Left colon (tissue), 2 donors: ENCODE data around the gene CENPX. TPM values are rescaled to one million over a fixed set of nuclear protein-coding genes. Genes with fewer than 3 reads are reported as not detected.
"Not testable (repeated sequence)": the region's sequence is repeated elsewhere in the genome, so short reads cannot be mapped to it uniquely, and the experiment has no call there.

Experiments used
- ATAC-seq: fragments of 200-7000 bp; cut with Tn5 transposase; one replicate; pipeline ENCODE4 v1.9.1; 2020; ENCODE audit warnings: mild to moderate bottlenecking, moderate library complexity
- DNase-seq, 2 donors: peaks; one replicate each; pipeline ENCODE4 v3.0.0-alpha.2; 2020
- intact Hi-C, 2 donors: fragments of 100-400 bp; cut with DNase I in 1 of 2; cut with micrococcal nuclease in 1 of 2; formaldehyde crosslinking; loops; one replicate each; pipeline versions ENCODE4 v1.11.2 to v1.14.0; 2022; cut with DNase I, micrococcal nuclease
- total RNA-seq, 2 donors: library from RNA; stranded (reverse); fragmentation: NEBNext Ultra II Directional; extraction: Animal tissue kit (Norgen Biotek cat#: 25700); gene quantifications; one replicate each; pipeline ENCODE4 v1.2.1, GENCODE V29; 2021
- donor health status: DM: no; HTN: no; CAD: no.
- donor health status: DM: yes; HTN: yes; CAD: no.

The CENPX gene
- total RNA-seq, 2 donors from 2014 or later: 83.3 to 127 TPM

GRCh38 chr17:81994593-81995462, 27.9 kb downstream of the CENPX start:
- intact Hi-C loops: no loop called here
- ATAC-seq (no peak), DNase-seq (no peak)

DNA sequence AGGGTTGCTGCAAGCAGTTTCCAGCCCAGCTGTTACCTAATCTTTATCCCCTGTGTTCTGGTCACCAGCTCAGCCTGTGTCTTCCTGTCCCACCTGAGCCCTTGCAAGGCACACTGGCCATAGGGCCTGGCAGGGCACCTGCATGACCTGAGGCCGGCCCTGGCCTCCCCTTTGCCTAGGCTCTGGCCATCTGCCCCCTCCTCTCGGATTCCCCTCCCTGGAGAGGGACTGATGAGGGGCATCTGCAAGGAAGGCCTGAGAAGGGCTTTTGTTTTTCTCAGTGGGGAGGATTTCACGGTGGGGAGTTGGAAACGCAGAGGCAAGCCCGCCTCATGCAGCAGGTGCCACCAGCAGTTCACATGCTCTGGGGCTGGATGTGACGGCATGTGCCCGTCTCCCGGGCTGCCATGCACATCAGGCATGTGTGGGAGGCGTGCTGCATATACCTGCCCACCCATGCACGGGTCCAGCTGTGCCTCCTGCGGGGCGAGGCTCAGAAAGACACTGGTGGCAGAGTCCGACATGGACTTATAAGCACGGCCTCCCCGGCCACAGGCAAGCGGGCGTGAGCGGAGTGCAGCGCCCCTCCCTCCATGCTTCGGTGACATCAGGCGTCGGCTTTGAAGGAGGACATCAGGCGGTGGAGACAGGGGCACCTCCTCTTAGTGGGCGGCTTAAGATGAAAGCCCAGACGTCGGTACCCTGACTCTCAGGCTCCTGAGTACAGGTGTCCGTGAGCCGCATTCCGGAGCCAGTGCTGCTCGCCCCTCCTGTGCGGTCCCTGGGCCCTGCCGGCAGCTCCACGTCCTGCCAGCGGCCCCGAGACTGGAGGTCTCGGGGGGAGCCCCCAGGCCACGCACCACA, 28.7 kb downstream of the CENPX start:
- ATAC-seq (no peak), DNase-seq (no peak)
- intact Hi-C loops: no loop called here

DNA sequence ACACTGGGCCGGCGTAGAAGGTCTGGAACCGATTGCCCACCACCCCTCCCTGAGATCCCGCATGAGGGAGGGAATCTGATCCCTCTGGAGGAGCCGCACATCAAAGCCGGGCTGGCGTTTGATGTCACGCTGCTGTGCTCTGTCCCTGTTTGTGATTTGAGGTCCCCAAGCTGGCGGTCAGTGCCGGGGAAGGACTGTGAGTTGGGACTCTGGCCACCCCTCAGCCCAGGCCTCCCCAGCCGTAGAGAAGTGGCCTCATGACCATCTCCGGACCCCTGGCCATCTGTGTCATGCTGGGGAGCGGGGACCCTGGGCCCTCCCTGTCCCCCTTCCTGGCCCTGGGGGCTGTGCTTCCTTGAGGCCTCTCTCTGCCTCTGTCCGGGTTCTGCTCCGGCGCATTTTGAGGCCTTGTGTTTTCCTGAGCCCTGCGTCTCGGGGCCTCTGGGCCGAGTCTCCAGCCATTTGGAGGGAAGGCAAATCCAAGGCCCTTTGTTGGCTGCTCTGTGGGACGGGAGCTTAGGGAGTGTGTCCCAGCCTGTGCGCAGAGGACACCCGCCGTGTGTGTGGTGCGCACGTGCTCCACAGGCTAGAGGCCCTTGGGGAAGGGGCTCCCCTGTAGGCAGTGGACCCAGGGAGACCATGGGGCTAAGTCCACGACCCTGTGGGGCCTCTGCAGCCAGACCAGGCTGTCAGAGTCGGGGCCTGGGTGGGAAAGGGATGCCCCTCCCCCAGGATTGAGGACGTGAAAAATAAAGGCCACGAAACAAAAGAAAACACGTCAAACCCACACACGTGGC, 30.2 kb downstream of the CENPX start:
- intact Hi-C loops: no loop called here

DNA sequence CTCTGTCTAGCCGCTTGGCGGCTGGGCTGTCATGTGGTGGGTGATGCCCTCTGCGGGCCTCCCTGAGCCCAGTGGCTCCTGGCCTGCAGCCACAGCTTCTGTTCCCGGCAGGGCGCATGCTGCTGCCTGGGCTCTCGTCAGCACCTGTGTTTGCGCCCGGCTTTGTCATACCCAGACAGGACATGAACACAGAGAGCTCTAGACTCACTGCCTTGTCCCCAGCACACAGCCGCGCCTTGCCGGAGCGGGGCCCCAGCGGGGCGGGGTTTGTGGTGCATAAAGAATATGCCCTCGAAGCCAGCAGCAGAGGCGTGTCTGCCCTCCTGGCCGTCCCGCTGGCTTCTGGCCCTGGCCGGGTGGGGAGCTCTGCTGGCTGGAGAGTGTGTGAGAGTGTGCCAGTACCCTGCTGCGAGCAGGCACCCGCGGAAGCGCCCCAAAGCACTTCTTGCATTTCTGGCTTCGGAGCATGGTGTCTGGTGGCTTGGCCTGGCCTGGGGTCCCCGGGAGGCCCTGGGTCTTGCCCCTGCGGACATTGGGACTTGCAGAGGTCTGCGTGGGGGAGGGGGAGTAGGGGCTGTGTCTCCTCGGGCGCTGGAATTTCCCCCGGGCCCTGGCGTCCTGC, 30.9 kb downstream of the CENPX start:
- ATAC-seq (peak; percentile 96), DNase-seq (peak; percentile 90 to 91)
- intact Hi-C loops: no loop called here

More for the DNA sequence above, 30.2 kb downstream of the CENPX start:
- DNase-seq (no peak), ATAC-seq (peak; percentile 2)

GRCh38 chr17:81990836-81991683, 31.6 kb downstream of the CENPX start:
- intact Hi-C loops: no loop called here
- DNase-seq (no peak), ATAC-seq (peak; percentile 23)

- ATAC-seq (no peak), DNase-seq (no peak)
- intact Hi-C loops: no loop called here
Measured at GRCh38 chr17:81987161-81987770, 35.4 kb downstream of the CENPX start.

DNA sequence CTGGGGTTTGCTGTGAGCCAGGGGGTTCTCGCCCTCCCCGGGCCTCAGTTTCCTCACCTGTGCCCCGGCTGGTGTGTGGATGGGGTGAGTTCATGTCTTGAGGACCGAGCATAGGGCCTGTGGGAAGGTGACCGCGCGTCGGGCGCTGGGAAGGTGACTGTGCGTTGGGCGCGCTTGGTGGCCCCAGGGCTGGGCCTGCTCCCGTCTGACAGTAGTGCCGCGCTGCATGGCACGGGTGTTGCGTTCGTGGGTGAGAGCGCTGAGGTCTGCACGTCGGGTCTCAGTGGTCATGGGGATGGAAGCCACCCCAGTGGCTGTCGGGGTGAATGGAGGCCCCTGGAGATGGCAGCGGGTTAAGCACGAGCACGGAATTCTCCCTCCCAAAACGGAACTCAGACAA, 36.1 kb downstream of the CENPX start:
- DNase-seq: no peak
- ATAC-seq: no peak
- intact Hi-C loops: no loop called here

- intact Hi-C loops: no loop called here
- DNase-seq: no peak
Measured at GRCh38 chr17:81984773-81985410, 37.8 kb downstream of the CENPX start.

DNA sequence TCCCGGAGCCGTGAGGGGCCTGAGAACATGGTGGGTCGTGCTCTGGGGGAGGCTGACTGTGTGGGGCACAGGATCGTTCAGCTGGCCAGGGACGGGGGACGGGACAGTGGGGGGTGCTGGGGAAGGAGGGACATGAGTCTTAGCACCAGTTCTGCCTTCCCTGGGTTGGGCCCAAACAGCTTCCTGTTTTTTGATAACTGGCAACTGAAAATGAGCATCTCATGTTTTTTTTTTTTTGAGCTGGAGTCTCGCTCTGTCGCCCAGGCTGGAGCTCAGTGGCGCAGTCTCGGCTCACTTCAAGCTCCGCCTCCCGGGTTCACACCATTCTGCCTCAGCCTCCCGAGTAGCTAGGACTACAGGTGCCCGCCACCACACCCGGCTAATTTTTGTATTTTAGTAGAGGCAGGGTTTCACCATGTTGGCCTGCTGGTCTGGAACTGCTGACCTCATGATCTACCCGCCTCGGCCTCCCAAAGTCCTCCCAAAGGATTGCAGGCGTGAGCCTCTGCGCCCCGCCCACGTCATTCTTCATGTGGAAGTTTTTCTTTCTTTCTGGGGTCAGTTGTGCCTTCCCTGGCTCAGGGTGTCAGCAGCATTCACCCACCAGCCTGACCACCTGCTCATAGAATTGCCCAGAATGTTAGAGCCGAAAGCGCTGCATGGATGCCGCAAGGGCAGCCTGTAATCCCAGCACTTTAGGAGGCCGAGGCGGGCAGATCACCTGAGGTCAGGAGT, 38.9 kb downstream of the CENPX start:
- DNase-seq (no peak), ATAC-seq (no peak)
- intact Hi-C loops: no loop called here

More at GRCh38 chr17:81984773-81985410, 37.8 kb downstream of the CENPX start:
- no peak for ATAC-seq

DNA sequence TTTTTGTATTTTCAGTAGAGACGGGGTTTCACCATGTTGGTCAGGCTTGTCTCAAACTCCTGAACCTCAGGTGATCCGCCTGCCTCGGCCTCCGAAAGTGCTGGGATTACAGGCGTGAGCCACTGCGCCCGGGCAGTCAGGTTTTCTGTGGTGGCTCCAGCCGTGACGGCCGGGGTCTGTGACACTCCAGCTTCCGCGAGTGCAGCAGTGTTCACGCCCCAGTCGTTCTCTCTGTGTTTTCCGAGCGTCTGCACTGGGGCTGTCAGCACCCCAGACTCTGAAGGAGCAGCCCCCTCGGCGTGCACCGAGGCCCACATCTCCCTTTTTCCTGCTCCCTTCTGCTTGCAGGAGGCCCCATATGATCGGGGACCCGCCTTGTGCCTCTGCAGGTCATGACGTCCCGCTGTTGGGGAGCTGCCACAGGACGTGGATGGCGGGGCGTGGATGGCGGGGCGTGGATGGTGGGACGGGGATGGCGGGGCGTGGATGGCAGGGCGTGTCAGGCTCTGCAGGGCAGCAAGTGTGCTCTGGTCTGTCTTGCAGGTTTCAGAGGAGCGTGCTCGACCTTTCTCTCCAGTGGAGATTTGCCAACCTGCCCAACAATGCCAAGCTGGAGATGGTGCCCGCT, 39.6 kb downstream of the CENPX start:
- ATAC-seq: peak; percentile 32
- intact Hi-C loops: no loop called here
- DNase-seq: no peak

DNA sequence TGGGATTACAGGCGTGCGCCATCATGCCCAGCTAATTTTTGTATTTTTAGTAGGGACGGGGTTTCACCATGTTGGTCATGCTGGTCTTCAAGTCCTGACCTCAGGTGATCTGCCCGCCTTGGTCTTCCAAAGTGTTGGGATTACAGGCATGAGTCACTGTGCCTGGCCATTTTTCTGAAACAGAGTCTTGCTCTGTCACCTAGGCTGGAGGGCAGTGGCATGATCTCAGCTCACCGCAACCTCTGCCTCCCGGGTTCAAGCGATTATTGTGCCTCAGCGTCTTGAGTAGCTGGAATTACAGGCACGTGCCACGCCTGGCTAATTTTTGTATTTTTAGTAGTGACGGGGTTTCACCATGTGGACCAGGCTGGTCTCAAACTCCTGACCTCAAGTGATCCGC, 41.2 kb downstream of the CENPX start:
- intact Hi-C loops, ATAC-seq, DNase-seq: not testable (repeated sequence)

GRCh38 chr17:81980707-81981343, 41.9 kb downstream of the CENPX start:
- intact Hi-C loops: no loop called here
- no peak for ATAC-seq

DNA sequence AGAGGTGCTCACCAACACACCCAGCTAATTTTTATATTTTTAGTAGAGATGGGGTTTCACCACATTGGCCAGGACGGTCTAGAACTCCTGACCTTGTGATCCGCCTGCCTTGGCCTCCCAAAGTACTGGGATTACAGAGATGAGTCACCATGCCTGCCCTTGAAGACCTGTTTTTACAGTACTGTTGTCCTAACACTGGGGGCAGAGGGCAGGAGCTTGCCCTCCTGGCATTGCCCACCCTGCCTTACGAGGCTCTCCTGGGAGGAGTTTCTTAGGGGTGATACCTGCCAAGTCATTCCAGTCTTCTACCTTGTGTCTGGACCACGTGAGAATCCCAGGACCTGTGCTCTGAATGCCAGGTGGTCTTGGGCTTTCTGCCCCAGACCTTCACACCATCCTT, 42.6 kb downstream of the CENPX start:
- ATAC-seq (no peak), DNase-seq (no peak)
- intact Hi-C loops: no loop called here

More at GRCh38 chr17:81980707-81981343, 41.9 kb downstream of the CENPX start:
- DNase-seq: no peak

DNA sequence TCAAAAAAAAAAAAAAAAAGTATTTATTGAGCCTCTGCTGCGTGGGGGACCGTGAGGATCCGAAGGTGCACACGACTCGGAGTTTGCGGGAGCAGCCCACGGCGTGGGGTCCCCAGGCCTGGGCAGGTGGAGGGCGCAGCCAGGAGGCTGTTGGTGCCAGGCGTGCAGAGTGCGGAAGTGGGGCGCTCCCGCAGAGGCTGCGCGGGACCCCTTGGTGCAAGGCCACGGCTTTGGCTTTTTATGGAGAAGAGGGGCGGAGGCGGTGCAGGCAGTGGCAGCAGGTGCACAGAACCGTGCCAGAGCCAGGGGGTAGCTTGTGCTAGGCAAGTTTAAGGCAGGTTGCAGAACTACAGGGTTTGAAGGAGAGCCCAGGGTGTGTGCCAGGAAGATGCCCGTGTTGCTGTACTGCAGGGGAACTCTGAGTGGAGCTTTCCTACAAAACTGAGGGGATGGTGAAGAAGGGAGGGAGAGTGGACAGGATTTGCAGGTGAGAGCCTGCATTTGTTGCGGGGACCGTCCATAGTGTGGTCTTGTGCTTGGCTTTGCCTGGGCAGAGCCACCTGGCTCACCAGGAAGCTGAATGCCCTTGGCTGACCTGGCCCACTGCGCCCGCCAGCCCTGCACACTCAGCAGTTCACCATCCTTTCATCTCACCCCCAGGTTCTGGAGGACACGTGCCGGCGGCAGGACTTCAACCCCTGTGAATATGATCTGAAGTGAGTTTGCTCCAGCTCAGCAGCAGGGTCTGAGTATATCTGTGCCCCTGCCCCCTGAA, 44.0 kb downstream of the CENPX start:
- intact Hi-C loops: no loop called here
- no peak for ATAC-seq
- no peak for DNase-seq
